Stimulated activated CD4-positive, alpha-beta T cell treated with anti-CD3 and anti-CD28 coated beads, Interleukin-1b, Interleukin-23, amount 100 ng/mL, for 24 hours (primary cell): ENCODE measurements around the gene PDGFA.

ENCODE experiments used
- DNase-seq, 4 experiments: peaks; one replicate each; pipeline ENCODE4 v3.0.0-alpha.2; 2020; ENCODE audit warnings: low read depth in 4 of 4, low spot score in 1 of 4

PDGFA gene

GRCh38 chr7:519484-520390 lies at the start of gene PDGFA:
Gene PDGFA (minus strand): TSS chr7:519846. CDS start chr7:519001, 845 bp downstream.
- DNase-seq: no peak

- DNase-seq: no peak
These were observed 48.6 kb upstream of the PDGFA start for GRCh38 chr7:568031-568951.

GRCh38 chr7:567305-567883 lies 47.7 kb upstream of the PDGFA start:
- DNase-seq: no peak

GRCh38 chr7:566100-566499 lies 46.5 kb upstream of the PDGFA start:
- DNase-seq: no peak

GRCh38 chr7:564176-564865 lies 44.7 kb upstream of the PDGFA start:
- no peak for DNase-seq

GRCh38 chr7:563629-564170 lies 44.1 kb upstream of the PDGFA start:
- DNase-seq: no peak

- DNase-seq: no peak
These were observed 43.4 kb upstream of the PDGFA start for GRCh38 chr7:562789-563628.

- DNase-seq: no peak
These were observed 42.7 kb upstream of the PDGFA start for GRCh38 chr7:562374-562675.

- no peak for DNase-seq
These were observed 42.2 kb upstream of the PDGFA start for GRCh38 chr7:561631-562373.

- DNase-seq: no peak
These were observed 41.5 kb upstream of the PDGFA start for GRCh38 chr7:560966-561630.

- no peak for DNase-seq
These were observed 39.7 kb upstream of the PDGFA start for GRCh38 chr7:559396-559705.

GRCh38 chr7:557558-557881 lies 37.9 kb upstream of the PDGFA start:
- no peak for DNase-seq

- no peak for DNase-seq
These were observed 37.4 kb upstream of the PDGFA start for GRCh38 chr7:556837-557557.

- DNase-seq: no peak
These were observed 36.7 kb upstream of the PDGFA start for GRCh38 chr7:556291-556826.

GRCh38 chr7:555551-556160 lies 36.0 kb upstream of the PDGFA start:
- DNase-seq: no peak

GRCh38 chr7:553636-554111 lies 34.0 kb upstream of the PDGFA start:
- DNase-seq: no peak

- DNase-seq: no peak
These were observed 33.4 kb upstream of the PDGFA start for GRCh38 chr7:552868-553635.
